ENCODE measurements around the gene GFY. TPM values are rescaled to one million over a fixed set of nuclear protein-coding genes. Genes with fewer than 3 reads are reported as not detected.

Gene GFY, protein sequence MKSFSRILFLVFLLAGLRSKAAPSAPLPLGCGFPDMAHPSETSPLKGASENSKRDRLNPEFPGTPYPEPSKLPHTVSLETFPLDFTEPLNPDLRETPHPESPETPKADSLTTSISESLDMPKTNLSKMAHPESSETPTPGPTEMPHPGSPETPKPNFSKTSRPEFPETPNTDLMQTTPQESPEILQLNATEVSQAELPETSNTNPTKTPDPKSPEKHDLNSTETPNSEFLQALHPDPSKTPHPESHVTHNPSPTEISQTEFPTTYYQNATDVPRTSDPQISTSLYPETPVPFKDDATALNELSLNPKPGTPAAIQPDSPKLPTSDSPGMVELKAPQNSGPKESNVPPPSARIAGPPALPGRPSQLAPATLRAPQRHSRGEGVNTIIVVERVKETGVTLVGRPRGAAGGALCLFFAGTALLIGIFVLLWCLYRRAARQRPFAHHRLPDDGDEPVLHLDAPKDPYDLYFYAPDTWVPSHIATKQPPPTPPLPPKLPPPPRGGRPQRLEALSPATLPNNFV
- 1.3 and 1.6 TPM in 2 replicates for total RNA-seq (2011; cell fraction: chromatin; rRNA removed; ENCODE audit: low replicate concordance)
- 0.67 and 0.92 TPM in 2 replicates for total RNA-seq (2011; cell fraction: nucleolus; rRNA removed)
- 0.92 and 1.2 TPM in 2 replicates for total RNA-seq (2011; cell fraction: nucleoplasm; rRNA removed)
- total RNA-seq (2014; rRNA removed): 0.12 TPM in 1 of 2 replicates, not detected in the other
- not detected in 2 replicates for total RNA-seq (2014; rRNA removed; fragmentation: Illumina TruSeq; extraction: Trizol)
- total RNA-seq (2015; rRNA removed; fragmentation: Illumina TruSeq; extraction: Trizol): 0.07 TPM in 1 of 2 replicates, not detected in the other
- total RNA-seq (2021): 0.11 TPM in 1 of 2 replicates, not detected in the other
- polyA plus RNA-seq (2011; rRNA removed): 0.19 and 0.26 TPM in 2 replicates
- 0.18 and 0.30 TPM in 2 replicates for polyA plus RNA-seq (2011; cell fraction: cytosol; rRNA removed)
- polyA plus RNA-seq (2011; cell fraction: nucleus; rRNA removed): 1.8 and 2.6 TPM in 2 replicates
- polyA plus RNA-seq (2012): 0.33 and 0.53 TPM in 2 replicates
- polyA plus RNA-seq (2014; fragmentation: Illumina TruSeq; extraction: Trizol): 0.33 and 0.40 TPM in 2 replicates
- polyA plus RNA-seq (2014; fragmentation: Nextera tagmentation; extraction: Ambion mirVana): under 1 TPM in 1 of 2 experiments, not detected in 1; 0.06 TPM
- polyA plus RNA-seq (2014; rRNA removed): 0.11 and 0.33 TPM in 2 replicates
- not detected in 2 replicates for polyA minus RNA-seq (2011; rRNA and poly(A)+ RNA removed)
- not detected in 2 replicates for polyA minus RNA-seq (2011; cell fraction: cytosol; rRNA and poly(A)+ RNA removed)
- polyA minus RNA-seq (2011; cell fraction: nucleus; rRNA and poly(A)+ RNA removed): 0.27 and 0.56 TPM in 2 replicates
- percentile 32 among the genes with signal in this experiment for Bru-seq, nascent RNA
- percentile 24 among the genes with signal in this experiment for BruChase-seq, experiment 1, labeled RNA remaining after a 2-hour chase
- BruChase-seq, experiment 2, labeled RNA remaining after a 6-hour chase: percentile 18 among the genes with signal in this experiment
- long read RNA-seq, experiment 1: 0 reads
- long read RNA-seq, experiment 2, partial matches to known transcripts: 1 of 1 reads
- long read RNA-seq, experiment 2, other reads (novel, unspliced or antisense): 0 of 1 reads
- long read RNA-seq, experiment 3: 0 reads

DNA sequence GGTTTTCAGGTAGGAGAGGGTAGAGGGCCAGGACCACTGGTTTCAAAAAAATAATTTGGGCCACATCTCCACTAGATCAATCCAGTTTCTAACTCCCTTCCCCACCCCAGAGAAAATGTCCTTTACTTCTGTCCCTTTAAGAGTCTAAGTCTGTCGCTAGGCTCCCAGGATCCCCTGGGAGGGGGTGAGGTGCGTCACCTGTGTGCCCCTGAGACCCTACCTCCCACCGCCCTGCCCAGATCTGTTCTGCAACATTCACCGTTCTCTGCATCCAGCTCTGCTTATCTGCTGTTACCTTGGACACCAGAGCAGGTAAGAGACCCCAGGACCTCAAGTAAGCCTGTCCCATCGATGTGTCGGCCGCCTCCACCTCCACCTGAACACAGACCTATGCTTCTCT lies at the start of gene GFY:
TSS of gene GFY (plus strand) at position 211 of the 400 bp plus-strand sequence. CDS start 1,043 bp downstream, outside the sequence.
- no TSS peak for BruUV-seq (replicated peaks)
- intact Hi-C loops (cut with micrococcal nuclease): no loop called here
- Histone ChIP-seq H3K9me3 (replicated peaks; ENCODE audit: control insufficient read depth, insufficient read depth, low read depth, low read length) (no peaks in the 10 kb centered on the region), H3K4me3 (peak within 1 kb of the TSS; percentile 24), H3K4me2 (ENCODE audit: insufficient read depth, low read length) (peak within 1 kb of the TSS; percentile 76), H2AFZ (ENCODE audit: low read depth, low read length) (peak within 1 kb of the TSS; percentile 83), H3K9me1 (ENCODE audit: control insufficient read depth, insufficient read depth, low read length) (no peaks in the 10 kb centered on the region), H3K9ac (ENCODE audit: insufficient read depth in 1 of 2, low read depth in 2 of 2, low read length in 2 of 2) (peak within 1 kb of the TSS in 1 of 2 experiments; percentile 86; a peak in 2 of 4 replicates), H3K4me1 (replicated peaks in 1 of 2; ENCODE audit: control insufficient read depth in 2 of 2, insufficient read depth in 2 of 2, low read length in 2 of 2) (peaks cover 53 to 75% of the 10 kb centered on the region in 2 experiments), H3K36me3 (ENCODE audit: control insufficient read depth, insufficient read depth, low read length) (no peaks in the 10 kb centered on the region; the same call in 2 of the 3 replicates), H3K79me2 (ENCODE audit: control insufficient read depth, insufficient read depth, low read length) (no peaks in the 10 kb centered on the region), H3K27me3 (ENCODE audit: control insufficient read depth in 2 of 2, insufficient read depth in 2 of 2, low read length in 2 of 2) (no peaks in the 10 kb centered on the region), H3K27ac (ENCODE audit: extremely low read depth, low read depth, low read length) (peak within 1 kb of the TSS; percentile 11; the same call in 1 of the 3 replicates), H4K20me1 (replicated peaks; ENCODE audit: control insufficient read depth, insufficient read depth, low read length) (no peaks in the 10 kb centered on the region)
- in situ Hi-C loops (cut with MboI): no loop called here
- FAIRE-seq (no peak), ATAC-seq (no peak), DNase-seq (ENCODE audit: extremely low read depth in 1 of 4, low spot score in 3 of 4) (no peak)
- POLR2A ChIA-PET: interaction anchor here (0.6 to 1.3 kb wide), 5 partner anchors 16 to 1643 kb away, joined by 3 to 5 read pairs (median 3); no protein-coding TSS in a partner anchor
- WGBS (ENCODE audit: insufficient coverage, low coverage, missing lambda C conversion rate): 40% methylated on average over 7 of the region's 7 CpGs
- CTCF ChIA-PET (ENCODE audit: low intra/inter-chr PET ratio): no interaction called here
- TF ChIP-seq, protein P1, sequence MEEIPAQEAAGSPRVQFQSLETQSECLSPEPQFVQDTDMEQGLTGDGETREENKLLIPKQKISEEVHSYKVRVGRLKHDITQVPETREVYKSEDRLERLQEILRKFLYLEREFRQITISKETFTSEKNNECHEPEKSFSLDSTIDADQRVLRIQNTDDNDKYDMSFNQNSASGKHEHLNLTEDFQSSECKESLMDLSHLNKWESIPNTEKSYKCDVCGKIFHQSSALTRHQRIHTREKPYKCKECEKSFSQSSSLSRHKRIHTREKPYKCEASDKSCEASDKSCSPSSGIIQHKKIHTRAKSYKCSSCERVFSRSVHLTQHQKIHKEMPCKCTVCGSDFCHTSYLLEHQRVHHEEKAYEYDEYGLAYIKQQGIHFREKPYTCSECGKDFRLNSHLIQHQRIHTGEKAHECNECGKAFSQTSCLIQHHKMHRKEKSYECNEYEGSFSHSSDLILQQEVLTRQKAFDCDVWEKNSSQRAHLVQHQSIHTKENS (CRISPR knock-in tag; IDR thresholded peaks at IDR 0.05): no peak
- TF ChIP-seq RAD51 (IDR thresholded peaks at IDR 0.05; ENCODE audit: borderline replicate concordance, low read depth) (no peak), BCOR (IDR thresholded peaks at IDR 0.05) (no peak), ZBTB7A (IDR thresholded peaks at IDR 0.05; ENCODE audit: borderline replicate concordance, control insufficient read depth, low read depth, low read length) (peak; percentile 51; the same call in 1 of the 2 replicates), CREBBP (IDR thresholded peaks at IDR 0.05; ENCODE audit: low read depth, low read length) (no peak), NCOA1 (IDR thresholded peaks at IDR 0.05; ENCODE audit: low read depth) (no peak)
- TF ChIP-seq, protein P2, sequence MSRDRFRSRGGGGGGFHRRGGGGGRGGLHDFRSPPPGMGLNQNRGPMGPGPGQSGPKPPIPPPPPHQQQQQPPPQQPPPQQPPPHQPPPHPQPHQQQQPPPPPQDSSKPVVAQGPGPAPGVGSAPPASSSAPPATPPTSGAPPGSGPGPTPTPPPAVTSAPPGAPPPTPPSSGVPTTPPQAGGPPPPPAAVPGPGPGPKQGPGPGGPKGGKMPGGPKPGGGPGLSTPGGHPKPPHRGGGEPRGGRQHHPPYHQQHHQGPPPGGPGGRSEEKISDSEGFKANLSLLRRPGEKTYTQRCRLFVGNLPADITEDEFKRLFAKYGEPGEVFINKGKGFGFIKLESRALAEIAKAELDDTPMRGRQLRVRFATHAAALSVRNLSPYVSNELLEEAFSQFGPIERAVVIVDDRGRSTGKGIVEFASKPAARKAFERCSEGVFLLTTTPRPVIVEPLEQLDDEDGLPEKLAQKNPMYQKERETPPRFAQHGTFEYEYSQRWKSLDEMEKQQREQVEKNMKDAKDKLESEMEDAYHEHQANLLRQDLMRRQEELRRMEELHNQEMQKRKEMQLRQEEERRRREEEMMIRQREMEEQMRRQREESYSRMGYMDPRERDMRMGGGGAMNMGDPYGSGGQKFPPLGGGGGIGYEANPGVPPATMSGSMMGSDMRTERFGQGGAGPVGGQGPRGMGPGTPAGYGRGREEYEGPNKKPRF (IDR thresholded peaks at IDR 0.05; ENCODE audit: low read depth, low read length): no peak
